Stimulated activated CD8-positive, alpha-beta memory T cell treated with anti-CD3 and anti-CD28 coated beads, Interleukin-15, amount 100 ng/mL, for 4 hours (primary cell): ENCODE data around the gene MRC2.
A peak's percentile ranks its signal among the peaks of the same experiment; 100 is the strongest.
"Not testable (repeated sequence)": the region's sequence is repeated elsewhere in the genome, so short reads cannot be mapped to it uniquely, and the experiment has no call there.

Source experiments
- DNase-seq, 2 donors: peaks; one replicate each; pipeline ENCODE4 v3.0.0-alpha.2; 2020; ENCODE audit warnings: low read depth in 2 of 2

MRC2 gene, protein sequence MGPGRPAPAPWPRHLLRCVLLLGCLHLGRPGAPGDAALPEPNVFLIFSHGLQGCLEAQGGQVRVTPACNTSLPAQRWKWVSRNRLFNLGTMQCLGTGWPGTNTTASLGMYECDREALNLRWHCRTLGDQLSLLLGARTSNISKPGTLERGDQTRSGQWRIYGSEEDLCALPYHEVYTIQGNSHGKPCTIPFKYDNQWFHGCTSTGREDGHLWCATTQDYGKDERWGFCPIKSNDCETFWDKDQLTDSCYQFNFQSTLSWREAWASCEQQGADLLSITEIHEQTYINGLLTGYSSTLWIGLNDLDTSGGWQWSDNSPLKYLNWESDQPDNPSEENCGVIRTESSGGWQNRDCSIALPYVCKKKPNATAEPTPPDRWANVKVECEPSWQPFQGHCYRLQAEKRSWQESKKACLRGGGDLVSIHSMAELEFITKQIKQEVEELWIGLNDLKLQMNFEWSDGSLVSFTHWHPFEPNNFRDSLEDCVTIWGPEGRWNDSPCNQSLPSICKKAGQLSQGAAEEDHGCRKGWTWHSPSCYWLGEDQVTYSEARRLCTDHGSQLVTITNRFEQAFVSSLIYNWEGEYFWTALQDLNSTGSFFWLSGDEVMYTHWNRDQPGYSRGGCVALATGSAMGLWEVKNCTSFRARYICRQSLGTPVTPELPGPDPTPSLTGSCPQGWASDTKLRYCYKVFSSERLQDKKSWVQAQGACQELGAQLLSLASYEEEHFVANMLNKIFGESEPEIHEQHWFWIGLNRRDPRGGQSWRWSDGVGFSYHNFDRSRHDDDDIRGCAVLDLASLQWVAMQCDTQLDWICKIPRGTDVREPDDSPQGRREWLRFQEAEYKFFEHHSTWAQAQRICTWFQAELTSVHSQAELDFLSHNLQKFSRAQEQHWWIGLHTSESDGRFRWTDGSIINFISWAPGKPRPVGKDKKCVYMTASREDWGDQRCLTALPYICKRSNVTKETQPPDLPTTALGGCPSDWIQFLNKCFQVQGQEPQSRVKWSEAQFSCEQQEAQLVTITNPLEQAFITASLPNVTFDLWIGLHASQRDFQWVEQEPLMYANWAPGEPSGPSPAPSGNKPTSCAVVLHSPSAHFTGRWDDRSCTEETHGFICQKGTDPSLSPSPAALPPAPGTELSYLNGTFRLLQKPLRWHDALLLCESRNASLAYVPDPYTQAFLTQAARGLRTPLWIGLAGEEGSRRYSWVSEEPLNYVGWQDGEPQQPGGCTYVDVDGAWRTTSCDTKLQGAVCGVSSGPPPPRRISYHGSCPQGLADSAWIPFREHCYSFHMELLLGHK (N-terminal part only)

DNA sequence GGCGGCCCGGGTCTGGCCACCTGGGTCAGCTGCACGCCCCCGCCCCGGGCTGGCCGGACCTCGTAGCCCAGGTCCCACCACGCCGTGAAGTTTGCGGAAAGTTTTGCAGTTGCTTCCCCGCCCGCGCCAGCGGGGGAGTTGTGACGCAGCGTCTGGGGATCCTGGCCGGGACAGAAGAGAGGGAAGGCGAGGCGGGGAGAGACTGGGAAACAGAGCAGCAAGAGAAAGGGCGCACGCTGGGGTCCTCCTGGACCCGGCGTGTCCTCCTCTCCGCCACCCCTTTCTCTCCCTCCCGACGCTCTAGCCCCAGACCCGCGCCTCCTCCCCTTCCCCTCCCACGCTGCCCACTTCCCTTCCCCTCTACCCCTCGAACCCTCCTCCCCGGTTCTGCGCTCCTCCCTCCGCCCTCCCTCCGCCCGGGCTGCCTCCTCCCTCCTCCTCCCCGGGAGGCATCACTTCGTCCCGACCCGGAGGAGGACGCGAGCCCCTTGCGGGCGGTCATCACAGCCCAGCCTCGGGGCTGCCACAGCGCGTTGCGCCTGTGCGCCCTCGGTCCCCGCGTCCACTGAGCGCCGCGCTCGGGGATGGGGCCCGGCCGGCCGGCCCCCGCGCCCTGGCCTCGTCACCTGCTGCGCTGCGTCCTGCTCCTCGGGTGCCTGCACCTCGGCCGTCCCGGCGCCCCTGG, at the start of gene MRC2:
TSS of gene MRC2 (plus strand) at position 452 of the 685 bp plus-strand sequence. CDS start at position 585, 133 bp downstream.
- DNase-seq: peak; percentile 39 to 40

DNA sequence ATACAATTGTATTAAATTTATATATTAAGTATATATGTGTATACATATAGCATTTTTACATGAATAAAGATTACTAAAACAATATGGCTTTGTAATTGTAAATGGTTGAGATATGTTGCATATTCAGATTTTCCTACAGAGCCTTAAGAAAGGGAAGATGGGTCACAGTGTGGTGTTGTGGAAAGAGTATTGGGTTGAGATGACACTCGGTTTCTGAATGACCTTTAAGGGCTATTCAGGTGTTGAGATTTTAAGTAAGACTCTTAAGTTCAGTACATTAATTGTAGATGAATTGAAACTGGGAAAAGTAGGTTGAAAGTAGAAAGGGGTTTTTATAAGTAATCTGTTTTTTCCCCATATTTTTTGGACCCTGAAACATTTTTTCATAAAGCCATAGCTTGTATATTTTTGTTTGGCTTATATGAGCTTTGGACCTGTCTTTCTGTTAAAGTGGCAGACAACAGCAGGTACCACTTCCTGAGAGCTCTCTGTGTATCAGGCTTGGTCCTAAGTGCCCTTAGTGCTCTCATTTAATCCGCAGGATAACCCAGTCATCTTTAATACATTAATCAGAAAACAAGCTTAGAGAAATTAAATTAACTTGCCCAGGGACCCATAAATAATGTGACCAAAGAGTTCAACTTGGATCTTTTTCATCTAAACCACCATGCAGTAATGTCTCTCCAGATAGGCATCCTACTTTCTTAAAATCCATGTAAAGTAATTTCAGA, 48.5 kb upstream of the MRC2 start:
- no peak for DNase-seq

GRCh38 chr17:62580947-62581346, 46.5 kb upstream of the MRC2 start:
- no peak for DNase-seq

GRCh38 chr17:62581764-62582163, 45.7 kb upstream of the MRC2 start:
- DNase-seq: no peak

DNA sequence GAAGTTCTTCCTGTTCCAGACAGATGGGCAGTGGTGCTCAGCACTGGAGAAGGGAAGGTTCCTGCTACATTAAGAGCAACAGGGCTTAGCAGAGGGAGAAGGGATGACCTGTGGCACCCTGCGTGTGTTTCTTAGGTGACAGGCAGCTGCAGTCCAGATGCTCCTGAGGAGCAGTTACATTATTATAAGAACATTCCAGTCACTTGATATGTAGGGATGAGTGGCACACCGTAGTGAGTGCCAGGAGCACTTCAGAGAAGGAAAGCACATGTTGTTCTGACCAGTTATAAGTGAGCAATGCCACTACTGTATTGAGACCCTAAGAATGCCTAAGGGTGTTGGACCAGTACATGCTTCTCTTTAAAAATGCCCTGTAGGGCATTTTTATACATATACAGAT, 39.9 kb upstream of the MRC2 start:
- no peak for DNase-seq

DNA sequence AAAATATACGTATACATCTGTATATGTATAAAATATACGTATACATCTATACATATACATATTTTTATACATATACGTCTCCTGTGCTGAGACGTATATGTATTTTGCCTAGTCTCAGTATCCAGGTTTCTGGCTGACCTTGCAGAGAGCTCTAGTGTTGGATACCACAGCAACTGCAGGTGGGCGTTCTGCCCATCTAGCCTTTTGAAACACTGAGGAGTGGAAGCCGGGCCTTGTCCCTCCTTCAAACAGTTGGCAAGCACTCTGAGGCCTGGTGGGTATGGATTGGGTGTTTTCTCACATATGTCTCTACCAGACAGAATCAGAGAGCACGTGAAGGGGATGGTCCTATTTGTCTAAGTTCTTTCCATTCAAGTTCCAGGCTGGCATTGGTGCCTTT, 39.4 kb upstream of the MRC2 start:
- DNase-seq: no peak

DNA sequence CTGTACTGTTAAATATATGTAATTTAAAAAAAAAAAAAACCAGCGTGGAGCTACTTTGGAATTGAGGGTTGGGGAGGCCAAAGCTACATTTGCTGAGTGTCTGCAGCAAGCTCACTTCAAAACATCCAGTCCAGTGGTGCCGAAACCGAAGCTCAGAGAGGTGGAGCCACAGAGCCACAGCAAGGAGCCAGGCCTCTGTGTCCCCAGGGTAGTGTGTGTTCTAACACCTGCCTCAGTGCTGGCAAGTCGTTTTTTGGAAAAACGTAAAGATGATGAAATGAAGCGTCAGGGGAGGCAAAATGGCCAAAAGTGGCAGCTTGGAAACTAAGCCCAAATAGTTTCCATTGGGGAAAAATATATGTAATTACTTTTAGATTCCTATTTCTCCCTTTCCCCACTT, 36.1 kb upstream of the MRC2 start:
- DNase-seq: no peak

- not testable (repeated sequence) for DNase-seq
These were observed 35.6 kb upstream of the MRC2 start for GRCh38 chr17:62591822-62592221.

DNA sequence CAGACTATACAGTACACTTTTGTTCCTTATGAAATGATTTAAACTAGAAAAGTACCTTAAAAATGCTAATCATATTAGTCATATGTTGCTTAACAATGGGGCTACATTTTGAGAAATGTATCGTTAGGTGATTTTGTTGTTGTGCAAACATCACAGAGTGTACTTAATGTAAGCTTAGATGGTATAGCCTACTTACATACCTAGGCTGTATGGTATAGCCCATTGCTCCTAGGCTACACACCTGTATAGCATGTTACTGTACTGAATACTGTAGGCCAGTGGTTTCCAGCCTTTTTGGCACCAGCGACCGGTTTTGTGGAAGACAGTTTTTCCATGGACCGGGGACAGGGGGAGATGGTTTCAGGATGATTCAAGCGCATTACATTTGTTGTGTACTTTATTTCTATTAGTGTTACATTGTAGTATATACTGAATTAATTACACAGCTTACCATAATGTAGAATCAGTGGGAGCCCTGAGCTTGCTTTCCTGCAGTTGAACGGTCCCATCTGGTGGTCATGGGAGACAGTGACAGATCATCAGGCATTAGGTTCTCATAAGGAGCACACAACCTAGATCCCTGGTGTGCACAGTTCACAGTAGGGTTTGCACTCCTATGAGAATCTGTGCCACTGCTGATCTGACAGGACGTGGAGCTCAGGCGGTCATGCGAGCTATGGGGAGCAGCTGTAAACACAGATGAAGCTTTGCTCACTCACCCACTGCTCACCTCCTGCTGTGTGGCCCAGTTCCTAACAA, 35.0 kb upstream of the MRC2 start:
- DNase-seq: no peak

GRCh38 chr17:62595484-62595883, 32.0 kb upstream of the MRC2 start:
- DNase-seq: no peak

DNA sequence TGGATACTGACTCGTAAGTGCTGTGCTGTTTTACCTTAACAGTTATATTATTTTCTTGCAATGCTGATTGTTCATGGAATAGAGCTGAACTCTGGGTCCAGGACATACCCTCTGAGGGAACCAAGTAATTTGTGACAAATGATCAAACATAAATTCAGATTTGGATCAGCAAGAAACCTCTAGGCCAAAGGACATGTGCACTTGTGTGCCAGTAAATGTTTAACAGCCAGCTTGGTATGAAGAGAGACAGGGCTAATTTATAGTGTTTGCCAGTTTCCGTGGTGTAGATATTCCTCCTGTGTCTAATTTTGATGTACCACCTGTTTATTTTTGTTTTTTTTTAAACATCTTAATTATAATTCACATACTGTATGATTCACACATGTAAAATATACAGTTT, 30.8 kb upstream of the MRC2 start:
- no peak for DNase-seq

GRCh38 chr17:62597150-62597549, 30.3 kb upstream of the MRC2 start:
- no peak for DNase-seq

DNA sequence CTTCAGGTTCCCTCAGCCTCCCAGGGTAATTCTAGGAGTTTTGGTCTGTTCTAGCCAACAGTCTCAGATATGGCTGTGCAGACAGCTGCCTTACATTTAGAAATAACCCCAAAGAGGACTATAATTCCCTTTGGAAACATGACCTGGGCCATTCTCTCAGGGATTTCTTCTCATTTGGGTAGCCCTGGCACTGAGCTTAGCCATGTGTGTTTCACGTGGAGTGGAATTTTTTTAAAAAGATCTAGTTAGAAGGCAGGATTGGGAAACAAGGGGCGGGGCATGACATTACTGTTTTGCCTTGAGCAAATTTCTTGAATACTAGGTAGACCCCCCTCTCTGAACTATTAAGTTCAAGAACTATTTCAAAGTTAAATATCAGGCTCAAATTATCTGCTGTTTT, 29.6 kb upstream of the MRC2 start:
- no peak for DNase-seq

DNA sequence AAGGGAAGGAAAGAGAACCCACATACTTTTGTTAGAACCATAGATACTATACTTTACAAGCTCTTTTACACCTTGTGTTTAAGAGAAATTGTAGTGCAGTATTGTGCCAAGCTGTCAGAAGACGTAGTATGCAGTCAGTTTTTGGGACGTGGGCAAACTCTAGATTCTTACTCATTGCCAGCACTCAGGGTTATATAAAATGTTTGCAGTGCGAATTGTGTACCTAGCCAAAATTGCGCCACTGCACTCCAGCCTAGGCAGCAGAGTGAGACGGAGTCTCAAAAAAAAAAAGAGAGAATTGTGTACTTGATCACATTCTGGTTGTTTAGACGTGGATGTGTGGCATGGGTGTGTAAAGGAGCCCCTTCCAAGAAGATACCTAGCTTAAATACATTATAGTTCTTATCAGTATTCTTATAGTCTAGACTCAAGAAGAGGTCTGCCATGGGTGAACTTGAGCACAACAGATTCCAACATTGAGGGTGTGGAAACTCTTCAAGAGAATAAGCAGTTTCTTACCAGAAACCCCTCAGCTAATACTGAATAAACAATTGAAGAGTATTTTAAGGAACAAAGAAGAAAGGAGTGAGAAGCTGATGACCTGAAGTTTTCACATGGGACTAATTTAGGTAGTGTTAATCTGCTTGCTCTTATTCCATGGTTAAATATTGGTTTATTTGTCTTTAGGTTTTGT, 27.4 kb upstream of the MRC2 start:
- DNase-seq: no peak

- no peak for DNase-seq
These were observed 26.7 kb upstream of the MRC2 start for GRCh38 chr17:62600805-62601204.

- no peak for DNase-seq
These were observed 26.0 kb upstream of the MRC2 start for GRCh38 chr17:62601471-62601870.

DNA sequence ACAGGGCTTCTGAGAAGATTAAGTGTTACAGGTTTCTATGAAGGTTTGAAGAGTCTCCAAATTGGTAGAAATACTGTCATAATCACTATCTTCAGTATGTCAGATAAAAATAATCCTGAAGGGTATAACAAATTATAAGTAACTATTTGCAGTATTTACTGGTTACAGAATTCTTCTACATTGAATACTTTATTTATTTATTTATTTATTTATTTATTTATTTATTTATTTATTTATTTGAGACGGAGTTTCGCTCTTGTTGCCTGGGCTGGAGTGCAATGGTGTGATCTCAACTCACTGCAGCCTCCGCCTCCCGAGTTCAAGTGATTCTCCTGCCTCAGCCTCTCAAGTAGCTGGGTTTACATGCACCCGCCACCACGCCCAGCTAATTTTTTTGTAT, 23.7 kb upstream of the MRC2 start:
- DNase-seq: not testable (repeated sequence)

DNA sequence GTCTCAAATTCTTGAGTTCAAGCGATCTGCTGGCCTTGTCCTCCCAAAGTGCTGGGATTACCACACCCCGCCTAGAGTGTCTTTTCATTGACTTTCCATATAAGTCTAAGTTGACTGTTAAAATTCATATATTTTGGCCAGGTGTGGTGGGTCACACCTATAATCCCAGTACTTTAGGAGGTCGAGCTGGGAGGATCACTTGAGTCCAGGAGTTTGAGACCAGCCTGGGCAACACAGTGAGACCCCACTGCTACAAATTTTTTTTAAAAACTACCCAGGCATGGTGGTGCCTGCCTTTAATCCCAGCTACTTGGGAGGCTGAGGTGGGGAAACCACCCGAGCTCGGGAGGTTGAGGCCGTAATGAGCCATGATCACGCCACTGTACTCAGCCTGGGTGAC, 21.9 kb upstream of the MRC2 start:
- DNase-seq: no peak

GRCh38 chr17:62611292-62611691, 16.2 kb upstream of the MRC2 start:
- DNase-seq: no peak
